Measurements from ENCODE around the gene PSG6.

GRCh38 chr19:42942187-42942789 is 24.6 kb upstream of the PSG6 start:
- TF ChIP-seq, protein P1, sequence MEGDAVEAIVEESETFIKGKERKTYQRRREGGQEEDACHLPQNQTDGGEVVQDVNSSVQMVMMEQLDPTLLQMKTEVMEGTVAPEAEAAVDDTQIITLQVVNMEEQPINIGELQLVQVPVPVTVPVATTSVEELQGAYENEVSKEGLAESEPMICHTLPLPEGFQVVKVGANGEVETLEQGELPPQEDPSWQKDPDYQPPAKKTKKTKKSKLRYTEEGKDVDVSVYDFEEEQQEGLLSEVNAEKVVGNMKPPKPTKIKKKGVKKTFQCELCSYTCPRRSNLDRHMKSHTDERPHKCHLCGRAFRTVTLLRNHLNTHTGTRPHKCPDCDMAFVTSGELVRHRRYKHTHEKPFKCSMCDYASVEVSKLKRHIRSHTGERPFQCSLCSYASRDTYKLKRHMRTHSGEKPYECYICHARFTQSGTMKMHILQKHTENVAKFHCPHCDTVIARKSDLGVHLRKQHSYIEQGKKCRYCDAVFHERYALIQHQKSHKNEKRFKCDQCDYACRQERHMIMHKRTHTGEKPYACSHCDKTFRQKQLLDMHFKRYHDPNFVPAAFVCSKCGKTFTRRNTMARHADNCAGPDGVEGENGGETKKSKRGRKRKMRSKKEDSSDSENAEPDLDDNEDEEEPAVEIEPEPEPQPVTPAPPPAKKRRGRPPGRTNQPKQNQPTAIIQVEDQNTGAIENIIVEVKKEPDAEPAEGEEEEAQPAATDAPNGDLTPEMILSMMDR (conservative IDR thresholded peaks at IDR 0.05; ENCODE audit: low read length): peak; percentile 67
- no peak for TF ChIP-seq EZH2phosphoT487 (IDR thresholded peaks at IDR 0.05; ENCODE audit: borderline replicate concordance, low read depth, low read length)
